Measurements from ENCODE around the gene EP300. TPM values are rescaled to one million over a fixed set of nuclear protein-coding genes. Genes with fewer than 3 reads are reported as not detected.

The EP300 gene
- total RNA-seq, 1 donor from 2014 or later = 47.7 TPM

GRCh38 chr22:41147722-41148121 is 55.3 kb downstream of the EP300 start:
- no peak overlapping the region for H3K27ac ChIP-seq
- no peak overlapping the region for H3K4me3 ChIP-seq
- no peak for DNase-seq (ENCODE audit: low spot score in 2 of 2)
- H3K4me1 ChIP-seq = no peaks in the 10 kb centered on the region
- no peak for TF ChIP-seq CTCF (IDR thresholded peaks at IDR 0.05)
- intact Hi-C loops (cut with DNase I) = no loop called here
- no peaks in the 10 kb centered on the region for H3K27me3 ChIP-seq
- peaks cover 86 to 96% of the 10 kb centered on the region in 2 donors for H3K36me3 ChIP-seq
- no peaks in the 10 kb centered on the region for H3K9me3 ChIP-seq

DNA sequence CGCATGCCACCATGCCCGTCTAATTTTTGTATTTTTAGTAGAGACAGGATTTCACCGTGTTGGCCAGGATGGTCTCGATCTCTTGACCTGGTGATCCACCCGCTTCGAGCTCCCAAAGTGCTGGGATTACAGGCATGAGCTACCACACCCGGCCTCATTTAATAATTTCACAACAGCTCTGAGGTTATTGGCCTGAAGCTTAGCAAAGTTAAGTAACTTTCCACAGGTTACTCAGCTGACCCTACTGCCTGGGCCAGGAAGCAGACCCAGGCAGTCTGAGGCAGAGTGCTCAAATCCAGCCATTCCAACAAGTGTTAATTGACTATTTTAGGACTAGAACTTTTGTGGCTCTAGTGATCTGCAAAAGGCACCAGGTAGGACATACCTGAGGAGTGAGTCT is 60.5 kb downstream of the EP300 start:
- Histone ChIP-seq H3K27ac (no peak overlapping the region), H3K4me3 (no peak overlapping the region), H3K36me3 (peaks cover 91 to 96% of the 10 kb centered on the region in 2 donors), H3K9me3 (no peaks in the 10 kb centered on the region), H3K27me3 (no peaks in the 10 kb centered on the region), H3K4me1 (no peaks in the 10 kb centered on the region)
- no peak for DNase-seq (ENCODE audit: low spot score in 2 of 2)
- TF ChIP-seq CTCF (IDR thresholded peaks at IDR 0.05) = no peak
- intact Hi-C loops (cut with DNase I) = no loop called here

DNA sequence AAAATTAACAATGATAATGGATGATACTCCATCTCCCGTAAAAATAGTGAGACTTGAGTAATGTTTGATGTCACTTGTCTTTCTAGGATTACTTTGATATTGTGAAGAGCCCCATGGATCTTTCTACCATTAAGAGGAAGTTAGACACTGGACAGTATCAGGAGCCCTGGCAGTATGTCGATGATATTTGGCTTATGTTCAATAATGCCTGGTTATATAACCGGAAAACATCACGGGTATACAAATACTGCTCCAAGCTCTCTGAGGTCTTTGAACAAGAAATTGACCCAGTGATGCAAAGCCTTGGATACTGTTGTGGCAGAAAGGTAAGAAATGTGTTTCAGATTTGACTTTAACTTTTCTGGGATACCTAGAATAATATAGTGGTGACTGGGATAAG is 64.7 kb downstream of the EP300 start:
- Histone ChIP-seq H3K27me3 (no peaks in the 10 kb centered on the region), H3K36me3 (peaks cover 89 to 96% of the 10 kb centered on the region in 2 donors), H3K4me3 (no peak overlapping the region), H3K4me1 (no peaks in the 10 kb centered on the region), H3K27ac (no peak overlapping the region), H3K9me3 (no peaks in the 10 kb centered on the region)
- no peak for TF ChIP-seq CTCF (IDR thresholded peaks at IDR 0.05)
- intact Hi-C loops (cut with DNase I) = no loop called here
- no peak for DNase-seq (ENCODE audit: low spot score in 2 of 2)

GRCh38 chr22:41169157-41169556 is 76.8 kb downstream of the EP300 start:
- Histone ChIP-seq H3K9me3 (no peaks in the 10 kb centered on the region), H3K4me1 (peaks cover 0 to 11% of the 10 kb centered on the region in 2 donors), H3K36me3 (peaks cover 78 to 81% of the 10 kb centered on the region in 2 donors), H3K4me3 (no peak overlapping the region), H3K27me3 (no peaks in the 10 kb centered on the region), H3K27ac (no peak overlapping the region)
- intact Hi-C loops (cut with DNase I) = no loop called here
- no peak for DNase-seq (ENCODE audit: low spot score in 2 of 2)
- no peak for TF ChIP-seq CTCF (IDR thresholded peaks at IDR 0.05)

DNA sequence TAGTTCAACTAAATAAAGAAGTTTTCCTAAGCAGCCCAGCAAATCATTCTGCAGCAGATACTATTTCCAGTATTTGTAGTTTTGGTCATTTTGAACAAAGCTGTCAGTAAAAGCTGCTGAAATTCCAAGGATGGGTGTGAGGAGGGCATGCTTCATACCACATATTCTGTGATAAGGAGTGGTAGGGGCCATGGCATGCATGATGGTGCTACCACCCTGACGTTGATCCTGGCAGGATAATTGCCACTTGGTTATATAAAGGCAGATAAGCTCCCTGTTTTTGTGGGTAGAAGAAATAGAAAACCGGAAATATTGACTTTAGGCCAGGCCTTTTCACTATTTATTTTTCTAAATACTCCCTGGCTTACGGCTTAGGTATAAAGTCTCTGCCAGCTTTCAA is 79.6 kb downstream of the EP300 start:
- no peak for DNase-seq (ENCODE audit: low spot score in 2 of 2)
- Histone ChIP-seq H3K36me3 (peaks cover 73 to 84% of the 10 kb centered on the region in 2 donors), H3K4me1 (peaks cover 0 to 11% of the 10 kb centered on the region in 2 donors), H3K27ac (peak overlapping the region in 1 of 2 donors; percentile 48), H3K27me3 (no peaks in the 10 kb centered on the region), H3K9me3 (no peaks in the 10 kb centered on the region), H3K4me3 (no peak overlapping the region)
- TF ChIP-seq CTCF (IDR thresholded peaks at IDR 0.05) = no peak
- intact Hi-C loops (cut with DNase I) = no loop called here

DNA sequence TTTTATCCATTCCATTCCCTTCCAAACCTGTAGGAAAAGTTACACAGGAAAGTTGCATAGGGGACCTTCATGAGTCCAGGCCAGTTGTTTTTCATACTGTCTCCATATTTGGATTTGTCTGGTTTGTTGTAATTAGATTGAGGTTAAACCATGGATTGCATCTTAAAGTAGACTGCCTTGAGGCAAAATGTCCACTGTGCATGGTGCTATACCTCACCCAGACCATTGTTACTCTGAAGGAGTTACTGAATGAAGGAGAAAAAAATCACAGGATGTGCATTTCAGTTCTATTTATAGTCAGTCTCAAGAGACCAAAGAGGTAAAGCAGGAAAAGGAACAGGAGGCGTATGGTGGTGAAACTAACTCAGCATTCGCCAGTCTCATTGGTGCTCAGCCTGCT is 83.2 kb downstream of the EP300 start:
- peaks cover 0 to 11% of the 10 kb centered on the region in 2 donors for H3K4me1 ChIP-seq
- H3K36me3 ChIP-seq = peaks cover 65 to 77% of the 10 kb centered on the region in 2 donors
- no peak for DNase-seq (ENCODE audit: low spot score in 2 of 2)
- H3K9me3 ChIP-seq = no peaks in the 10 kb centered on the region
- no peak overlapping the region for H3K4me3 ChIP-seq
- no peak for TF ChIP-seq CTCF (IDR thresholded peaks at IDR 0.05)
- H3K27ac ChIP-seq = no peak overlapping the region
- intact Hi-C loops (cut with DNase I) = no loop called here
- H3K27me3 ChIP-seq = no peaks in the 10 kb centered on the region
